ENCODE results near the gene VASN.
"Not testable (repeated sequence)": the region's sequence is repeated elsewhere in the genome, so short reads cannot be mapped to it uniquely, and the experiment has no call there.

Gene VASN

DNA sequence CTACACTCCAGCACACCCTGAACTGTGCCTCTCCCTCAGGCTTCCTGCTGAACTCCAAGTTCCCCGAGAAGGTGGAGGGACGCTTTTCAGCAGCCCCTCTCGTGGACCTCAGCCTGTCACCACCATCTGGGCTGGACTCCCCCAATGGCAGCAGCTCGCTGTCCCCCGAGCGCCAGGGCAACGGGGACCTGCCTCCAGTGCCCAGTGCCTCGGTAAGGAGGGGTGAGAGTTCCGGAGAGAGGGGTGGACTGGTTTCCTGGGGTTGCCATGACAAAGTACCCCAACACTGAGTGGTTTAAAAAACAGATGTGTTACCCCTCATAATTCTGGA, 38.4 kb upstream of the VASN start:
- no peak overlapping the region for H3K4me3 ChIP-seq (ENCODE audit: low read length)
- H3K27me3 ChIP-seq (ENCODE audit: control insufficient read depth, low read length): peaks cover 7% of the 10 kb centered on the region
- H3K9me2 ChIP-seq (replicated peaks; ENCODE audit: control insufficient read depth, low read length): no peaks in the 10 kb centered on the region
- peaks cover 2% of the 10 kb centered on the region for H3K4me1 ChIP-seq (ENCODE audit: control insufficient read depth, low read length)
- no peaks in the 10 kb centered on the region for H3F3A ChIP-seq (ENCODE audit: control insufficient read depth, insufficient read depth)
- H3K27ac ChIP-seq (ENCODE audit: low read depth, low read length): no peak overlapping the region
- no peaks in the 10 kb centered on the region for H3K36me3 ChIP-seq (ENCODE audit: control insufficient read depth, low read length)
- H4K20me1 ChIP-seq (ENCODE audit: control insufficient read depth, insufficient read depth, low read depth, low read length): no peaks in the 10 kb centered on the region; the same call in 1 of the 2 replicates
- H3K9me3 ChIP-seq (ENCODE audit: control insufficient read depth, insufficient read depth, low read length): no peaks in the 10 kb centered on the region
- H3K79me2 ChIP-seq (ENCODE audit: control insufficient read depth, low read length): no peaks in the 10 kb centered on the region
- TF ChIP-seq EZH2phosphoT487 (IDR thresholded peaks at IDR 0.05; ENCODE audit: borderline replicate concordance, low read length) (no peak), CTCF (IDR thresholded peaks at IDR 0.05; ENCODE audit: low read depth, low read length, poor library complexity, severe bottlenecking) (no peak)
- no peak overlapping the region for H3K4me2 ChIP-seq (ENCODE audit: low read length)

DNA sequence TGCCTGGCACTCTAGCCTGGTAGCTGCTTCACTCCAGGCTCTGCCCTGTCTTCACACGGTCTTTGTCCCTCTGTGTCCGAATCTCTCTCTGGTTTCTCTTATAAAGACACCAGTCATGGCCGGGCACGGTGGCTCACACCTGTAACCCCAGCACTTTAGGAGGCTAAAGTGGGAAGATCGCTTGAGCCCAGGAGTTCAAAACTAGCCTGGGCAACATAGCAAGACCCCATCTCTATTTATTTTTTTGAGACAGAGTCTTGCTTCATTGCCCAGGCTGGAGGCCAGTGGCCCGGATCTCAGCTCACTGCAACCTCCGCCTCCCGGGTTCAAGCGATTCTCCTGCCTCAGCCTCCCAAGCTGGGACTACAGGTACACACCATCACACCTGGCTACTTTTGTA, 37.9 kb upstream of the VASN start:
- H3K79me2 ChIP-seq (ENCODE audit: control insufficient read depth, low read length); H3K27ac ChIP-seq (ENCODE audit: low read depth, low read length); H3F3A ChIP-seq (ENCODE audit: control insufficient read depth, insufficient read depth); H3K9me2 ChIP-seq (replicated peaks; ENCODE audit: control insufficient read depth, low read length); H3K27me3 ChIP-seq (ENCODE audit: control insufficient read depth, low read length); H4K20me1 ChIP-seq (ENCODE audit: control insufficient read depth, insufficient read depth, low read depth, low read length); H3K4me2 ChIP-seq (ENCODE audit: low read length); H3K9me3 ChIP-seq (ENCODE audit: control insufficient read depth, insufficient read depth, low read length); H3K4me1 ChIP-seq (ENCODE audit: control insufficient read depth, low read length); H3K36me3 ChIP-seq (ENCODE audit: control insufficient read depth, low read length); H3K4me3 ChIP-seq (ENCODE audit: low read length): not testable (repeated sequence)

GRCh38 chr16:4334724-4335495, 36.7 kb upstream of the VASN start:
- Histone ChIP-seq H3K9me2 (replicated peaks; ENCODE audit: control insufficient read depth, low read length) (no peaks in the 10 kb centered on the region), H3K4me3 (ENCODE audit: low read length) (no peak overlapping the region), H3K4me1 (ENCODE audit: control insufficient read depth, low read length) (no peaks in the 10 kb centered on the region), H3K79me2 (ENCODE audit: control insufficient read depth, low read length) (no peaks in the 10 kb centered on the region), H3K27ac (ENCODE audit: low read depth, low read length) (no peak overlapping the region), H3K36me3 (ENCODE audit: control insufficient read depth, low read length) (peaks cover 9% of the 10 kb centered on the region), H3K27me3 (ENCODE audit: control insufficient read depth, low read length) (no peaks in the 10 kb centered on the region), H3K9me3 (ENCODE audit: control insufficient read depth, insufficient read depth, low read length) (no peaks in the 10 kb centered on the region), H3K4me2 (ENCODE audit: low read length) (no peak overlapping the region), H4K20me1 (ENCODE audit: control insufficient read depth, insufficient read depth, low read depth, low read length) (no peaks in the 10 kb centered on the region), H3F3A (ENCODE audit: control insufficient read depth, insufficient read depth) (no peaks in the 10 kb centered on the region)
- TF ChIP-seq EZH2phosphoT487 (IDR thresholded peaks at IDR 0.05; ENCODE audit: borderline replicate concordance, low read length) (no peak), CTCF (IDR thresholded peaks at IDR 0.05; ENCODE audit: low read depth, low read length, poor library complexity, severe bottlenecking) (no peak)

GRCh38 chr16:4336701-4337539, 34.7 kb upstream of the VASN start:
- Histone ChIP-seq H3K36me3 (ENCODE audit: control insufficient read depth, low read length) (peaks cover 21% of the 10 kb centered on the region), H3K9me2 (replicated peaks; ENCODE audit: control insufficient read depth, low read length) (no peaks in the 10 kb centered on the region), H3F3A (ENCODE audit: control insufficient read depth, insufficient read depth) (no peaks in the 10 kb centered on the region), H3K79me2 (ENCODE audit: control insufficient read depth, low read length) (no peaks in the 10 kb centered on the region), H3K4me1 (ENCODE audit: control insufficient read depth, low read length) (no peaks in the 10 kb centered on the region), H3K9me3 (ENCODE audit: control insufficient read depth, insufficient read depth, low read length) (no peaks in the 10 kb centered on the region), H3K27me3 (ENCODE audit: control insufficient read depth, low read length) (no peaks in the 10 kb centered on the region), H3K4me2 (ENCODE audit: low read length) (no peak overlapping the region), H3K4me3 (ENCODE audit: low read length) (no peak overlapping the region), H4K20me1 (ENCODE audit: control insufficient read depth, insufficient read depth, low read depth, low read length) (no peaks in the 10 kb centered on the region), H3K27ac (ENCODE audit: low read depth, low read length) (no peak overlapping the region)
- TF ChIP-seq CTCF (IDR thresholded peaks at IDR 0.05; ENCODE audit: low read depth, low read length, poor library complexity, severe bottlenecking) (no peak), EZH2phosphoT487 (IDR thresholded peaks at IDR 0.05; ENCODE audit: borderline replicate concordance, low read length) (no peak)

Data from DOHH2 (cell line).